Retinal pigment epithelial cell (primary cell): ENCODE measurements around the gene OAF.

ENCODE experiments used
- DNase-seq: peaks from one replicate; pipeline ENCODE4 v3.0.0-alpha.2; 2010; ENCODE audit warnings: low read depth
- H3K4me3 ChIP-seq: 2 replicates; pipeline ENCODE4 v1.5.1; 2011; ENCODE audit warnings: mild to moderate bottlenecking, low read length, control low read depth, moderate library complexity
- CTCF ChIP-seq: conservative IDR thresholded peaks from 2 replicates; pipeline ENCODE4 v1.5.1; 2011; ENCODE audit warnings: low read depth, low read length, control low read depth, inconsistent platforms

Gene OAF

GRCh38 chr11:120184946-120185705 is 25.7 kb upstream of the OAF start:
- no peak for DNase-seq
- H3K4me3 ChIP-seq = no peak overlapping the region
- no peak for TF ChIP-seq CTCF

GRCh38 chr11:120185706-120186455 is 25.0 kb upstream of the OAF start:
- no peak for DNase-seq
- no peak for TF ChIP-seq CTCF
- H3K4me3 ChIP-seq = no peak overlapping the region

GRCh38 chr11:120186456-120186773 is 24.4 kb upstream of the OAF start:
- no peak overlapping the region for H3K4me3 ChIP-seq
- TF ChIP-seq CTCF = no peak
- DNase-seq = no peak

GRCh38 chr11:120186774-120187591 is 23.8 kb upstream of the OAF start:
- no peak overlapping the region for H3K4me3 ChIP-seq
- no peak for DNase-seq
- no peak for TF ChIP-seq CTCF

GRCh38 chr11:120188371-120188770 is 22.5 kb upstream of the OAF start:
- no peak for TF ChIP-seq CTCF
- no peak for DNase-seq
- H3K4me3 ChIP-seq = no peak overlapping the region

GRCh38 chr11:120188811-120189455 is 21.9 kb upstream of the OAF start:
- TF ChIP-seq CTCF = no peak
- no peak overlapping the region for H3K4me3 ChIP-seq
- DNase-seq = no peak
